ENCODE measurements around the gene CATSPERZ.

GRCh38 chr11:64267207-64267945 lies 32.8 kb upstream of the CATSPERZ start:
- no peak for TF ChIP-seq CTCF (conservative IDR thresholded peaks at IDR 0.05; ENCODE audit: low read length)
- TF ChIP-seq EZH2phosphoT487 (IDR thresholded peaks at IDR 0.05; ENCODE audit: borderline replicate concordance) = no peak
